ENCODE results near the gene LIMA1.
"Not testable (repeated sequence)": the region's sequence is repeated elsewhere in the genome, so short reads cannot be mapped to it uniquely, and the experiment has no call there.

Gene LIMA1

GRCh38 chr12:50322206-50322605, 38.9 kb upstream of the LIMA1 start:
- TF ChIP-seq CTCF (IDR thresholded peaks at IDR 0.05; ENCODE audit: low read depth, low read length): no peak
- no peak for DNase-seq
- no peaks in the 10 kb centered on the region for H3K27me3 ChIP-seq (ENCODE audit: insufficient read depth, low read depth, severe bottlenecking)
- no peak overlapping the region for H3K4me3 ChIP-seq (ENCODE audit: low read depth, low read length)
- no peak overlapping the region for H3K27ac ChIP-seq
- no peaks in the 10 kb centered on the region for H3K36me3 ChIP-seq
- no peaks in the 10 kb centered on the region for H3K9me3 ChIP-seq (ENCODE audit: severe bottlenecking)

- DNase-seq: no peak
Observed at GRCh38 chr12:50317203-50317602, 33.9 kb upstream of the LIMA1 start.

GRCh38 chr12:50315803-50316202, 32.5 kb upstream of the LIMA1 start:
- Histone ChIP-seq H3K4me3 (ENCODE audit: low read depth, low read length) (no peak overlapping the region), H3K9me3 (ENCODE audit: severe bottlenecking) (no peaks in the 10 kb centered on the region), H3K27ac (no peak overlapping the region), H3K36me3 (no peaks in the 10 kb centered on the region), H3K27me3 (ENCODE audit: insufficient read depth, low read depth, severe bottlenecking) (no peaks in the 10 kb centered on the region)
- DNase-seq: no peak
- no peak for TF ChIP-seq CTCF (IDR thresholded peaks at IDR 0.05; ENCODE audit: low read depth, low read length)

More at GRCh38 chr12:50317203-50317602, 33.9 kb upstream of the LIMA1 start:
- no peak overlapping the region for H3K4me3 ChIP-seq (ENCODE audit: low read depth, low read length)
- no peak for TF ChIP-seq CTCF (IDR thresholded peaks at IDR 0.05; ENCODE audit: low read depth, low read length)
- no peaks in the 10 kb centered on the region for H3K9me3 ChIP-seq (ENCODE audit: severe bottlenecking)
- H3K36me3 ChIP-seq: no peaks in the 10 kb centered on the region
- H3K27me3 ChIP-seq (ENCODE audit: insufficient read depth, low read depth, severe bottlenecking): no peaks in the 10 kb centered on the region
- H3K27ac ChIP-seq: no peak overlapping the region

- Histone ChIP-seq H3K27me3 (ENCODE audit: insufficient read depth, low read depth, severe bottlenecking) (no peaks in the 10 kb centered on the region), H3K9me3 (ENCODE audit: severe bottlenecking) (no peaks in the 10 kb centered on the region), H3K4me3 (ENCODE audit: low read depth, low read length) (no peak overlapping the region), H3K27ac (no peak overlapping the region), H3K36me3 (no peaks in the 10 kb centered on the region)
- peak; percentile 19 for DNase-seq
- peak; percentile 64 for TF ChIP-seq CTCF (IDR thresholded peaks at IDR 0.05; ENCODE audit: low read depth, low read length)
Observed at GRCh38 chr12:50314636-50315312, 31.5 kb upstream of the LIMA1 start.

GRCh38 chr12:50313971-50314370, 30.7 kb upstream of the LIMA1 start:
- not testable (repeated sequence) for H3K9me3 ChIP-seq (ENCODE audit: severe bottlenecking); H3K36me3 ChIP-seq; DNase-seq; H3K4me3 ChIP-seq (ENCODE audit: low read depth, low read length); H3K27me3 ChIP-seq (ENCODE audit: insufficient read depth, low read depth, severe bottlenecking); H3K27ac ChIP-seq

GRCh38 chr12:50313256-50313931, 30.1 kb upstream of the LIMA1 start:
- no peak for TF ChIP-seq CTCF (IDR thresholded peaks at IDR 0.05; ENCODE audit: low read depth, low read length)
- no peaks in the 10 kb centered on the region for H3K36me3 ChIP-seq
- no peak for DNase-seq
- H3K4me3 ChIP-seq (ENCODE audit: low read depth, low read length): no peak overlapping the region
- H3K27me3 ChIP-seq (ENCODE audit: insufficient read depth, low read depth, severe bottlenecking): no peaks in the 10 kb centered on the region
- H3K27ac ChIP-seq: no peak overlapping the region
- H3K9me3 ChIP-seq (ENCODE audit: severe bottlenecking): no peaks in the 10 kb centered on the region

- H3K9me3 ChIP-seq (ENCODE audit: severe bottlenecking); DNase-seq; H3K27ac ChIP-seq; H3K4me3 ChIP-seq (ENCODE audit: low read depth, low read length); H3K36me3 ChIP-seq; H3K27me3 ChIP-seq (ENCODE audit: insufficient read depth, low read depth, severe bottlenecking): not testable (repeated sequence)
Observed at GRCh38 chr12:50311858-50312609, 28.7 kb upstream of the LIMA1 start.

All from WERI-Rb-1 (cell line).